GM10266 (cell line): ENCODE measurements around the gene INSYN2A.

Source experiments
- DNase-seq: peaks from one replicate; pipeline ENCODE4 v3.0.0; 2012; ENCODE audit errors: extremely low spot score
- TF ChIP-seq, protein P1 (sequence below): IDR thresholded peaks from 2 replicates; pipeline ENCODE4 v1.5.1; 2012; ENCODE audit warnings: mild to moderate bottlenecking, low read depth; ENCODE audit not compliant: control insufficient read depth, insufficient read depth; ENCODE audit errors: missing control alignments

The INSYN2A gene

DNA sequence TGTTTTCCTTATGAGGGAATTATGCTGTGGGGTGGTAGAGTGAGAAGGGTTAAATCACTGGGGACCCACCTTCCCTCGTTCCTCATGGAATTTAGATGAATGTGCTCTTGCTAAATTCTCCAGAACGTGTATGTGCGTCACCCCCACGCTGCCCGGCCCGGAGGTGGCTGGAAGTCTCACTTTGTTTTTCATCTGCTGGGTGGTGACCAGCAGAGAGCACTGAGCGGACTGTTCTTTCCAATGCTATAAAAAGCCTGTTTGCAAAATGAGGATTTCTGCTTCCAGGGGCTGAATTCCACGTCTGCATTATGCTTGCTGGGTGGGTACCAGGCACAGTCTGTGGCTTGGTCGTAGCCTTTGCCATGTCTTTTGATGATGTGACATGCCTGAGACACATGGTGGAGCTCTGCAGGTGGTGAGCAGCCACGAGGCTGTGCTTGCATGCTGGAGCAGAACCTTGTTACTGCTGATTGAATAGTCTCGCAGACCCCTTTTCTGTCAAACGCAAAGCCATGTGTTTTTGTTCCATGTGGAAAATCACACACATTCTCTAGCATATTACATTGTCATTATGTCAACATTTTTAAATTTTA is 31.9 kb upstream of the INSYN2A start:
- no peak for DNase-seq

DNA sequence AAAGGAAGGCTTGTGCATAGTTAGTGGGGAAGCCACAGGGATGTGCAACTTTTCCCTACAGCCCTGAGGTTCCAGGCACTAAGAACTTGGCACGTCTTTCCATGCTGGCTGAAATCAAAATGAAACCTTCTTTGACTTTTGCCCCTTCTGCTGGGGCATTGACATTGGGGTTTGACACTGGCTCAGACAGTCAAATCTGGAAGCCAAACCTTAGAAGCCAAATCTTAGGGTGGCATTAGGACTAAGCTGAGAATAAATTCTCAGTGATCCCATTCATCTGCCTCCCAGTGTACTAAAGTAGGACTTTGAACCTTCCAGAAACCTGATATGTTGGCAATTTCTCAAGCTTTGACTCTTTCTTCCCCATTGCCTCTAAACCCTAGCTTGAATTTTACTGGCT is 31.3 kb upstream of the INSYN2A start:
- TF ChIP-seq, protein P1, sequence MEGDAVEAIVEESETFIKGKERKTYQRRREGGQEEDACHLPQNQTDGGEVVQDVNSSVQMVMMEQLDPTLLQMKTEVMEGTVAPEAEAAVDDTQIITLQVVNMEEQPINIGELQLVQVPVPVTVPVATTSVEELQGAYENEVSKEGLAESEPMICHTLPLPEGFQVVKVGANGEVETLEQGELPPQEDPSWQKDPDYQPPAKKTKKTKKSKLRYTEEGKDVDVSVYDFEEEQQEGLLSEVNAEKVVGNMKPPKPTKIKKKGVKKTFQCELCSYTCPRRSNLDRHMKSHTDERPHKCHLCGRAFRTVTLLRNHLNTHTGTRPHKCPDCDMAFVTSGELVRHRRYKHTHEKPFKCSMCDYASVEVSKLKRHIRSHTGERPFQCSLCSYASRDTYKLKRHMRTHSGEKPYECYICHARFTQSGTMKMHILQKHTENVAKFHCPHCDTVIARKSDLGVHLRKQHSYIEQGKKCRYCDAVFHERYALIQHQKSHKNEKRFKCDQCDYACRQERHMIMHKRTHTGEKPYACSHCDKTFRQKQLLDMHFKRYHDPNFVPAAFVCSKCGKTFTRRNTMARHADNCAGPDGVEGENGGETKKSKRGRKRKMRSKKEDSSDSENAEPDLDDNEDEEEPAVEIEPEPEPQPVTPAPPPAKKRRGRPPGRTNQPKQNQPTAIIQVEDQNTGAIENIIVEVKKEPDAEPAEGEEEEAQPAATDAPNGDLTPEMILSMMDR = no peak
- DNase-seq = no peak

More for the DNA sequence above, 31.9 kb upstream of the INSYN2A start:
- TF ChIP-seq, protein P1 = no peak

DNA sequence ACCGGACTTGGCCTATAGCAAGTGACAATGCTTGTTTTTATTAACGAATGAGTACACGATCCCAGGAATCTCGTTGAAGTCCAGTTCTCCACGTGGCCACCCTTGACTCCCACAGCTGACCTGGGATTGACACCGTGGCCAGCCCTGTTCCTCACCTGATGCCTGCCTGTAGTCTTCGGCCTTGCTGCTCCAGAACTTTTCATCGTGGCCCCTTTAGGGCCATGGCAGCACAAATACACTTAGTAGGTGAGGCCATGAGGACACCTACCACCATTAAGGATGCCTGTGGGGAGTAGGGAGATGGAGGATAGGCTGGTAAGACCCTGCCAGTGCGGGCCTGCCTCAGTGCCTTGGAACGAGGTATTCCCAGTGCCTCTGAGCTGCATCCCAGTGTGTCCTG is 30.6 kb upstream of the INSYN2A start:
- TF ChIP-seq, protein P1 = no peak
- no peak for DNase-seq

DNA sequence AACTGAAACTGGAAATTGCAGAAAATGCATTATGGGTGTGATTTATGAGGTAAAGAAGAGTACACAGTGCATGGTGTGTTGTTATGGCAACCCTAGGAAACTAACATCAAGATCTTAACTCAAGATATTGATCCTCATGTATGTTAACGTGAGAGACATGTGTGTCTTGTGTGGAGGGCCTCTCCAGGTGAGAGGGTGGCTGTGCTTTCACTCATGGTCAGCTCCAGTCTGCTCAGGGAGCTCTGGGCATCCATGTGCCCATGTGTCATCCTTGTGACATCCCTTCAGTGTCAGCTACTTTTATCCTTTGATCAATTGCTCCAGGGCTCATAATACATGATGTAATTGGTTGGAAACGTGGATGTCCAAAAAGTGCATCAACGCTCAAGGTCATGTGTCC is 24.9 kb upstream of the INSYN2A start:
- TF ChIP-seq, protein P1 = no peak
- DNase-seq = no peak

DNA sequence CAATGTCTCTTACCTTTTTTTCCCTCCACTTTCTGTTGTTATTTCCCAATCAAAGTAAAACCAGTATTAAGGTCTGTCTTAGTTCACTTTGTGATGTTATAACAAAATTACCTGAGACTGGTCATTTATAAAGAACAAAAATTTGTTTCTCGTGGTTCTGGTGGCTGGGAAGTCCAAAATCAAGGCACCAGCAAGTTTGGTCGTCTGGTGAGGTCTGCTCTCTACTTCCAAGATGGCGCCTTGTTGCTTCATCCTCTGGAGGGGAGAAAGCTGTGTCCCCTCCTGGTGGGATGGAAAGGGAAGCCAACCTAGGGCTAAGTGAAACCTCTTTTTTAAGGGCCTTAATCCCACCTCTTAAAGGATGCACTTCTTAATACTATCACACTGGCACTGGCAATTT is 22.3 kb upstream of the INSYN2A start:
- no peak for DNase-seq
- TF ChIP-seq, protein P1 = no peak

DNA sequence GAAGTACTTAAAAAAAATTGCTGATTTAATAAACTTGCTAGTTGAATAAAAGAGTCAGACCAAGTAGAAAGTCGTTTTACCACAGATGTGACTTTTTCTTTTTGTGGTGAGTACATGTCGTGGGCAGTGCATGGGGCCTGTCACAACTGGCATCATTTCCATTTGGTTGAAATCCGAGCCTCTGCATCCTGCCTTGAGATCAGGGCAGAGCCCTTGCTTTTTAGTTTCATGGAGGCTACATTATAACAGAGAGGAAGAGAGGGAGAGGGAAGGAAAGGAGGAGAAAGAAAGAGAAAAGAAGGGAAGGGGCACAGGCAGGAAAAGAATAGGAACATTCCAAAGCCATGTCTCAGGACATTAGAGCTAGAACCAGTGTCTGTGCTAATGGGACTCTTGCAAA is 20.4 kb upstream of the INSYN2A start:
- TF ChIP-seq, protein P1 = no peak
- no peak for DNase-seq

DNA sequence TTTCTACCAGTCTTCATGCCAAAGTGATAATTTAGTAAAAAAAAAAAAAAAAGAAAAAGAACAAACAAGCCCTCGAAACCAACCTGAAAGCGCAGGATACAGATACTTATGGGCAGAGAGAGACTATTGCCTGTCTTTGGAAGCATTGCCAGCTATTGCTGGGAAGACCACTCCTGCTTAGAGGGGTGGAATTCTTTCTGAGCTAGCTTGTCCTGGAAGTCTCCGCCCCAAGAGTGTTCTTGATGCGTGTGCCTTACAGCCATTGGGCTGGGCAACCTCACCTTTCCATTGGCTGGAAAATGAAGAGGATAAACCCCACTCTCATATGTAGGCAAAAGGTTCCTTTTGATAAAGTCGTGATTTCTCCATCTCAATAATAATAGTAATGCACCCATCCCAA is 19.9 kb upstream of the INSYN2A start:
- TF ChIP-seq, protein P1 = no peak
- DNase-seq = no peak
